Choroid plexus epithelial cell (primary cell): ENCODE results near the gene HACD1.
"Not testable (repeated sequence)": the region's sequence is repeated elsewhere in the genome, so short reads cannot be mapped to it uniquely, and the experiment has no call there.

Experiments
- DNase-seq: peaks from one replicate; pipeline ENCODE4 v3.0.0-alpha.2; 2010; ENCODE audit warnings: low read depth
- H3K4me3 ChIP-seq: 2 replicates; pipeline ENCODE4 v1.5.1; 2011; ENCODE audit warnings: low read depth, mild to moderate bottlenecking, control low read depth, low read length, moderate library complexity
- CTCF ChIP-seq: conservative IDR thresholded peaks from 2 replicates; pipeline ENCODE4 v1.5.1; 2011; ENCODE audit warnings: low read depth, mild to moderate bottlenecking, control low read depth, inconsistent platforms, low read length, moderate library complexity

HACD1 gene

DNA sequence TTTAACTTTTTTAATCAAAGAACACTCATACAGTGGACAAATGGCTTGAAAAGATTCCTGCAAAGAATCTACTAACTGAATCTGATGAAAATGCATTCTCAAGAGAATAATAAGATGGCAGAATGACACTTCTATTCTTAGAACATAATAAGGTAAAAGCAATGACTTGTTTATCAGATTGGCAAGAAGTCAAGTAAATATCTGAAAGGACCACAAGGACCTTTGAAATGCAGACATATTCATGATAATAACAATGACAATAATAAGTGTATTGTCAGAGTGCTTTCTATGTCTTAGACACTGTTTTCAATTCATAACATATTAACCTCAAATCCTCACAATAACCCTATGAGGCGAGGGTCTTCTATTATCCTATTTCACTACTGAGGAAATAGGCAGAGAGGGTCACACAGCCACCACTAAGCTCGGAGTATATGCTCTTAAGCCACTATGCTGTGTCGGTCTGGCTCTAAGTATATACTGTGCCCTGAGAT lies 10.6 kb downstream of the HACD1 start:
- TF ChIP-seq CTCF = no peak
- H3K4me3 ChIP-seq = no peak overlapping the region
- DNase-seq = no peak

DNA sequence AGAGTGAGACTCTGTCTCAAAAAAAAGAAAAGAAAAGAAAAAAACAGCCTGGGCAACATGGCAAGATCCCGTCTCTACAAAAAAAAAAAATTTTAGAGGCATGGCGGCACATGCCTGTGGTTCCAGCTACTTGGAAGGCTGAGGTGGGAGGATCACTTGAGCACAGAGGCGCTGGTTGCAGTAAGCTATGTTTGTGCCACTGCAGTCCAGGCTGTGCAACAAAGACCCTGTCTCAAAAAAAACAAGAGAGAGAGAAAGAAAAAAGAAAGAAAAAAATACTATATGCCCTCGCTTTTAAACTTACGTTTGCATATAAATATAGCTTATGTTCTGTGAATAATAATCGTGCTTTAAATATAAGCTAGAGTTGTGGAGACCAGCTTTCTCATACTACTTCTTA lies 11.2 kb downstream of the HACD1 start:
- no peak for TF ChIP-seq CTCF
- no peak for DNase-seq
- no peak overlapping the region for H3K4me3 ChIP-seq

DNA sequence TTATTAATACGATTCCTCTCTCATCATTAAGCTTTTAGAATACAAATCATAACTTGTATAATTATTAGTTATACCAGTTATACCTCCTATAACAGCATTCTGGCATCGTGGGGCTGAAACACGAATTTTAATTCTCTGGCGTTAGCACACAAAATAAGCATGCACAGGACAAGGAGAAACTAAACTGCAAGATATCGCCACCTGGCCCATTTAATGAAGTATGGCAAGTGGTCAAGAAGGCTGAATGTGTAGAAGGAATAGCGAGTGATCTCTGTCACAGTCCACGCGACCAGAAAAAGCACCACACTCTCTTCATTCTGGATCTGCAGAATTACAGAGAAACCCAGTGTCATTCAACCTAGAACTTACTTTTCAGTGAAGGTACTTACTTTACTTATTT lies 18.1 kb downstream of the HACD1 start:
- peak; percentile 77 for TF ChIP-seq CTCF

DNA sequence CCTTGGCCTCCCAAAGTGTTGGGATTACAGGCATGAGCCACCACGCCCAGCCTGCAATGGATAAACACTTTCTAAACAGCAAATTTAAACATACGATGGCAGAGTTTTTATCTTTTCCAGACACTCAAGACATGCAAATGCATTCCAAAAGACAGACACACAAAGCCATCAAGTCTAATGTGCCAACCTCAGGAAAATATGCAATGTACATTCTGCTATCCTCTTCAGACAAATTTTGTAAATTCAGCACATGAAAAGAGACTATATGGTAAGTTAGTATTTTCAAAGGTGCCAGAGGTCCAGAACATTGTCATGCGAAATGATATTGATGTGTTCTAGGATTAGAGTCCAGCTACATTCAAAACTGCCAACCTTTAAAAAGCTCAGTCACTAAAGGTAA lies 19.8 kb downstream of the HACD1 start:
- no peak for TF ChIP-seq CTCF
- H3K4me3 ChIP-seq = no peak overlapping the region
- DNase-seq = no peak

More for the DNA sequence above, 18.1 kb downstream of the HACD1 start:
- H3K4me3 ChIP-seq = no peak overlapping the region
- peak; percentile 73 for DNase-seq

- H3K4me3 ChIP-seq = no peak overlapping the region
- peak; percentile 35 for TF ChIP-seq CTCF
- DNase-seq = peak; percentile 70
These were observed 26.1 kb downstream of the HACD1 start for GRCh38 chr10:17590969-17591645.

DNA sequence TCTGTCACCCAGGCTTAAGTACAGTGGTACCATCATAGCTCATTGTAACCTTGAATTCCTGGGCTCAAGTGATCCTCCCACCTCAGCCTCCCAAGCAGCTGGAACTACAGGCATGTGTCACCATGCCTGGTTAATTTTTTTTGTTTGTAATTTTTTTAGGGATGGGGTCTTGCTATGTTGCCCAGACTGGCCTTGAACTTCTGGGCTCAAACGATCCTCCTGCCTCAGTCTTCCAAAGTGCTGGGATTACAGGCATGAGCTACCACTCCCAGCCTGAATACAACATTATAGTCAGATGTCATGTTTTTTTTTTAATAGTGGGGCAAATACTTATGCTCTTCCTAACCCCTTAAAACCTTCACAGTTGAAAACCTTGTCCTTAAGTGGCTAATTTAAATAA lies 27.9 kb downstream of the HACD1 start:
- not testable (repeated sequence) for DNase-seq, H3K4me3 ChIP-seq

DNA sequence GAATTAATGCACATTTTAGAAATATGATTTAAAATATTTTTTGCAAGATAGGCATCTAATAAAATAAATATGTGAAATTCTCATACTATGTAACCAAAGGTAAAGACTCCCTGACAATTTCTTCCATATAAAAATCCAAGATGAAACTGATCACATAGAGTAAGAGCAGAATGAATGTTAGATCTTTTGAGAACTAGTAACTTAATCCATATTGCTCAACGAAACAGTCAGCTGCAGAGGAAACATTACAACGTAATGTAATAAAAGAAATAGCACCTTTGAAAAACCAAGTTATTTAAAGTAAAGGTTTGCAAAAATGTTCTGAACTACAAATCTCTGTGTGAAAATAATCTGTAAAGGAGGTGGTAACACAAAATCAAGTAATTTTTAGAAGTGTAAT lies 28.8 kb downstream of the HACD1 start:
- TF ChIP-seq CTCF = no peak
- no peak overlapping the region for H3K4me3 ChIP-seq

GRCh38 chr10:17587321-17587720 lies 29.9 kb downstream of the HACD1 start:
- DNase-seq, H3K4me3 ChIP-seq: not testable (repeated sequence)

More for the DNA sequence above, 28.8 kb downstream of the HACD1 start:
- DNase-seq = no peak
